Neural progenitor cell (in vitro differentiated cells): ENCODE data around the gene LRP1. TPM values are rescaled to one million over a fixed set of nuclear protein-coding genes. Genes with fewer than 3 reads are reported as not detected.

ENCODE experiments used
- DNase-seq: peaks from one replicate; pipeline ENCODE4 v3.0.0-alpha.2; 2016; ENCODE audit warnings: low spot score
- H2AFZ ChIP-seq: fragments of 200-600 bp; sonication (generic); replicated peaks from 2 replicates; pipeline ENCODE4 v1.6.1; 2016; ENCODE audit warnings: antibody characterized with exemption
- H3F3A ChIP-seq: fragments of 200-600 bp; sonication (generic); 2 replicates; pipeline ENCODE4 v1.6.1; 2016; ENCODE audit warnings: antibody characterized with exemption, low read depth
- H3K27ac ChIP-seq: fragments of 200-600 bp; sonication (generic); 2 replicates; pipeline ENCODE4 v1.5.1; 2016; ENCODE audit warnings: mild to moderate bottlenecking
- H3K27me3 ChIP-seq: fragments of 200-600 bp; sonication (generic); 2 replicates; pipeline ENCODE4 v1.6.1; 2016; ENCODE audit warnings: mild to moderate bottlenecking, moderate library complexity
- H3K36me3 ChIP-seq: fragments of 200-600 bp; sonication (generic); 2 replicates; pipeline ENCODE4 v1.5.1; 2016
- H3K4me1 ChIP-seq: fragments of 200-600 bp; sonication (generic); 2 replicates; pipeline ENCODE4 v1.6.1; 2016; ENCODE audit warnings: mixed run types
- H3K4me2 ChIP-seq: fragments of 200-600 bp; sonication (generic); 2 replicates; pipeline ENCODE4 v1.6.1; 2016
- H3K4me3 ChIP-seq: fragments of 200-600 bp; sonication (generic); 2 replicates; pipeline ENCODE4 v1.5.1; 2016
- H3K79me2 ChIP-seq: fragments of 200-600 bp; sonication (generic); 2 replicates; pipeline ENCODE4 v1.6.1; 2016; ENCODE audit warnings: low read depth
- H3K9ac ChIP-seq: fragments of 200-600 bp; sonication (generic); 2 replicates; pipeline ENCODE4 v1.6.1; 2016
- H3K9me3 ChIP-seq: fragments of 200-600 bp; sonication (generic); 2 replicates; pipeline ENCODE4 v1.5.1; 2016; ENCODE audit warnings: low read depth
- H4K20me1 ChIP-seq: fragments of 200-600 bp; sonication (generic); 2 replicates; pipeline ENCODE4 v1.6.1; 2016; ENCODE audit warnings: low read depth
- H3K27ac Mint-ChIP-seq: 3 replicates; pipeline ENCODE4 v1.8.0; 2021; ENCODE audit warnings: mixed read lengths
- H3K27me3 Mint-ChIP-seq: 2 replicates; pipeline ENCODE4 v1.8.0; 2022; ENCODE audit warnings: low read depth, mild to moderate bottlenecking, inconsistent platforms, moderate library complexity, mixed read lengths; ENCODE audit not compliant: insufficient read depth
- H3K36me3 Mint-ChIP-seq: 3 replicates; pipeline ENCODE4 v1.8.0; 2021; ENCODE audit warnings: mixed read lengths
- H3K4me1 Mint-ChIP-seq: 3 replicates; pipeline ENCODE4 v1.8.0; 2021; ENCODE audit warnings: mixed read lengths
- H3K4me3 Mint-ChIP-seq: 3 replicates; pipeline ENCODE4 v1.8.0; 2021; ENCODE audit warnings: mild to moderate bottlenecking, moderate library complexity, mixed read lengths
- H3K9me3 Mint-ChIP-seq: 3 replicates; pipeline ENCODE4 v1.8.0; 2020; ENCODE audit warnings: mixed read lengths
- CTCF ChIP-seq: fragments of 200-600 bp; sonication (generic); IDR thresholded peaks from 2 replicates; pipeline ENCODE4 v1.5.1; 2017; ENCODE audit warnings: antibody characterized with exemption, mild to moderate bottlenecking
- EZH2 ChIP-seq: fragments of 200-600 bp; sonication (generic); IDR thresholded peaks from 2 replicates; pipeline ENCODE4 v1.6.1; 2017; ENCODE audit warnings: antibody characterized with exemption, mild to moderate bottlenecking, moderate library complexity
- EZH2phosphoT487 ChIP-seq: fragments of 200-600 bp; sonication (generic); IDR thresholded peaks from 2 replicates; pipeline ENCODE4 v1.6.1; 2017; ENCODE audit warnings: antibody characterized with exemption
- total RNA-seq: library from RNA; depleted of rRNA; stranded (reverse); fragments of >200 nt; gene quantifications from 2 replicates; pipeline ENCODE4 v1.2.3, GENCODE V29; 2015; ENCODE audit warnings: low replicate concordance

The LRP1 gene
- total RNA-seq, 1 donor from 2014 or later = 13.9 TPM

DNA sequence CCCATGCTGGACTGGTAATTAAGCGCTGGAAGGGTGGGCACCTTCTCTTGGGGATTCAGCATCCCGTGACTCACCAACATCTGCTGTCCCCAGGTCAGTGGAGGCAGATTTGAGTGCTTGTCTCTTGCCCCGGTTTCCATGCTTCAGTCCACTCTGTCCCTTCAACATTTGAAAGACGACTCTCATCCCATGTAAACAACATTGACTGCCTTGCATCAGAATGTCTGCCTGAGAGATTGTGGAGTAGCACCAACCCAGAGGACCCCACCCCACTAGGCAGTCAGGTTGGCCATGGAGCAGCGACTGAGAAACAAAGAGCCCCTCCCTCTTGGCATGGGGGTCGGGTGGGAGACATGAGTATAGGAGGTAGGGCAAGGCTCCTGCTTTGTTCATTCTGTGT is 127.6 kb downstream of the LRP1 start:
- peaks cover 19% of the 10 kb centered on the region for H3K36me3 Mint-ChIP-seq

DNA sequence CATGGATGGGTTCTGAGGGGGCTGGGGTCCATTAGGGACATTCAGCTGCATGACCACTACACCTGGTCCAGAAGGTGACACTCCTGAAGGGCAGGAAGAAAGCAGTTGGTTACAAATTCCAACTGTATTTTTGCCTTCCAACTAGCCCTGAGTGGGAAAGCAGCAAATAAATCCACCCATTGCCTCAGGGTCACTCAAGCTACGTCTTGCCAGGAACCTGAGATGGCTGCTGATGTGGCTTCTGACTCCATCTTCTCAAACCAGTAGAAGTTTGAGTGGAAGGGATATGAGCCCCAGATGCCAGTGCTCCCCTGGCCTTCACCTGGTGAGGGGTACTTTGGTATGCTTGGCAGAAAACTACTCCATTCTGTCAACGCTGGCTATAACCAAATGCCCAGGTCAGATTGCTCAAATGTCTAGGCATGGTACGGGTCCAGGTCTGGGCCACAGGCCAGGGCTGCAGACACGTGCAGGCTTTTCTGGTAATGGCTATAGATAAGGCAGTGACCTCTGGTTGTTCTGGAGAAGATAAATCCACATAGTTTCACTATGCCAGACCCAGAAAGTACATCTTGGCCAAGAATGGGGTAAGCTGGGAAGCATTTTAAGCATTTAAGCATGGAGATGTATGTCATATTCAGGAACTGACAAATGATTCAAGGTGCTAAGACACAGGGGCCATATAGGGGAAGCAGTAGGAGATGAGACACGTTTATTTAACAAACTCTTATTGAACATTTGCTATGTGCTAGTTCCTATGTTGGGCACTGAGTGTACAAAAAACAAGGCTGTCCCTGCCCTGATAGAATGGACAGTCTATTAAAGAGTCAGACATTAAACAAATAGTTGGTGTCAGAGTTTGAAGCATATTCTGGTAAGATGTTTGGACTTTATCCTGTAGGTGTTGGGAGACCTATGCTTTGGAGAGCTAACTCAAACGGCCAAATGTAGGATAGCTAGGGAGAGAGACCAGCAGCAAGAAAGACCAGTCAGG is 131.0 kb downstream of the LRP1 start:
- Histone ChIP-seq H3K27ac (no peak overlapping the region), H3F3A (peaks cover 31% of the 10 kb centered on the region), H4K20me1 (peaks cover 18% of the 10 kb centered on the region), H3K79me2 (no peaks in the 10 kb centered on the region), H3K9ac (no peak overlapping the region), H3K4me2 (no peak overlapping the region), H3K9me3 (no peaks in the 10 kb centered on the region), H3K27me3 (no peaks in the 10 kb centered on the region), H3K4me1 (peaks cover 34% of the 10 kb centered on the region), H3K36me3 (no peaks in the 10 kb centered on the region), H2AFZ (no peak overlapping the region), H3K4me3 (no peak overlapping the region)
- Mint-ChIP-seq H3K4me3 (no peak overlapping the region), H3K36me3 (peaks cover 22% of the 10 kb centered on the region), H3K4me1 (peaks cover 28% of the 10 kb centered on the region), H3K9me3 (no peaks in the 10 kb centered on the region), H3K27me3 (peaks cover 5% of the 10 kb centered on the region), H3K27ac (no peak overlapping the region)
- TF ChIP-seq EZH2 (no peak), EZH2phosphoT487 (no peak), CTCF (no peak)
- DNase-seq = no peak

More for the DNA sequence above, 127.6 kb downstream of the LRP1 start:
- peaks cover 6% of the 10 kb centered on the region for H4K20me1 ChIP-seq
- Mint-ChIP-seq H3K9me3 (no peaks in the 10 kb centered on the region), H3K27ac (no peak overlapping the region), H3K4me3 (no peak overlapping the region), H3K4me1 (peaks cover 8% of the 10 kb centered on the region), H3K27me3 (peaks cover 5% of the 10 kb centered on the region)
- no peak overlapping the region for H3K27ac ChIP-seq
- H2AFZ ChIP-seq = no peak overlapping the region
- peaks cover 10% of the 10 kb centered on the region for H3K4me1 ChIP-seq
- H3K79me2 ChIP-seq = no peaks in the 10 kb centered on the region
- TF ChIP-seq EZH2 (no peak), CTCF (no peak), EZH2phosphoT487 (no peak)
- peaks cover 7% of the 10 kb centered on the region for H3F3A ChIP-seq
- no peaks in the 10 kb centered on the region for H3K27me3 ChIP-seq
- no peak overlapping the region for H3K9ac ChIP-seq
- no peaks in the 10 kb centered on the region for H3K9me3 ChIP-seq
- H3K4me2 ChIP-seq = no peak overlapping the region
- no peak for DNase-seq
- no peak overlapping the region for H3K4me3 ChIP-seq
- H3K36me3 ChIP-seq = no peaks in the 10 kb centered on the region

GRCh38 chr12:57260366-57260765 is 132.1 kb downstream of the LRP1 start:
- H3K4me3 Mint-ChIP-seq = peak overlapping the region; percentile 48

More at GRCh38 chr12:57260366-57260765, 132.1 kb downstream of the LRP1 start:
- Mint-ChIP-seq H3K4me1 (peaks cover 28% of the 10 kb centered on the region), H3K27ac (no peak overlapping the region), H3K9me3 (no peaks in the 10 kb centered on the region), H3K27me3 (peaks cover 4% of the 10 kb centered on the region), H3K36me3 (peaks cover 26% of the 10 kb centered on the region)
- no peak for DNase-seq
- H3K4me1 ChIP-seq = peaks cover 34% of the 10 kb centered on the region
- peaks cover 18% of the 10 kb centered on the region for H4K20me1 ChIP-seq
- no peaks in the 10 kb centered on the region for H3K79me2 ChIP-seq
- no peaks in the 10 kb centered on the region for H3K27me3 ChIP-seq
- no peaks in the 10 kb centered on the region for H3K36me3 ChIP-seq
- H3K27ac ChIP-seq = no peak overlapping the region
- H3K4me2 ChIP-seq = peak overlapping the region; percentile 65
- peaks cover 31% of the 10 kb centered on the region for H3F3A ChIP-seq
- TF ChIP-seq EZH2phosphoT487 = no peak
- no peak for TF ChIP-seq CTCF
- TF ChIP-seq EZH2 = no peak
- H2AFZ ChIP-seq = no peak overlapping the region
- H3K9ac ChIP-seq = no peak overlapping the region
- no peak overlapping the region for H3K4me3 ChIP-seq
- no peaks in the 10 kb centered on the region for H3K9me3 ChIP-seq
